ENCODE results near the gene OR5T1. TPM values are rescaled to one million over a fixed set of nuclear protein-coding genes. Genes with fewer than 3 reads are reported as not detected.

OR5T1 gene
- polyA plus RNA-seq (ENCODE audit: insufficient read length), result not detected

DNA sequence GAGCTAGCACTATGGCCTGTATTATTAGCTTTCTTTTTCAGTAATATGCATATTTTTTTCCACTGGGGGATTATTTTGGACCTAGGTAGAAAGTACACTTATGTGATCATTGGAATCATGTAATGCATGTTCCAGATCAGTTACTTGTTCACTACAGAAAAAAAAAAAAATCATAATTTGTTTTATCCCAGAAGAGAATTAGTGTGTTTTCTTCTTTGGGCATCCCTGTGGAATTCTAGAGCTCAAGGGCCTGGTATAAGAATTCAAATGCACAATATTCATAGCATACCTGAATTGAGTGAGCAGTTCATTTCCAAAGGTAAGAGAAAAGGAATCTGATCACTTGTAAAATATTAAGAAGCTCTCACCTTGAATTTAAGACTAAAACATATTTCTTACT is at the start of gene OR5T1:
TSS of gene OR5T1 (plus strand) at position 301 of the 400 bp plus-strand sequence. CDS start 1,485 bp downstream, outside the sequence.
- no peak for DNase-seq

- DNase-seq, result no peak
Measured at GRCh38 chr11:56234155-56234554, 39.8 kb upstream of the OR5T1 start, which contains the start of gene OR5T2. Gene OR5T2 (minus strand): TSS chr11:56234255. CDS start chr11:56233062, 1,193 bp downstream.

GRCh38 chr11:56251954-56252353 is 22.0 kb upstream of the OR5T1 start, which contains the start of gene OR5T3:
Gene OR5T3 (plus strand): TSS chr11:56252254. CDS start chr11:56252254, 0 bp downstream.
- DNase-seq, result no peak

- DNase-seq, result no peak
Measured at GRCh38 chr11:56271092-56271491, 2.9 kb upstream of the OR5T1 start.

- DNase-seq, result no peak
Measured at GRCh38 chr11:56292154-56292553, 18.2 kb downstream of the OR5T1 start, which contains the start of gene OR8H1. Gene OR8H1 (minus strand): TSS chr11:56292254. CDS start chr11:56291062, 1,192 bp downstream.

GRCh38 chr11:56296898-56297297 is 22.9 kb downstream of the OR5T1 start:
- DNase-seq, result no peak

DNA sequence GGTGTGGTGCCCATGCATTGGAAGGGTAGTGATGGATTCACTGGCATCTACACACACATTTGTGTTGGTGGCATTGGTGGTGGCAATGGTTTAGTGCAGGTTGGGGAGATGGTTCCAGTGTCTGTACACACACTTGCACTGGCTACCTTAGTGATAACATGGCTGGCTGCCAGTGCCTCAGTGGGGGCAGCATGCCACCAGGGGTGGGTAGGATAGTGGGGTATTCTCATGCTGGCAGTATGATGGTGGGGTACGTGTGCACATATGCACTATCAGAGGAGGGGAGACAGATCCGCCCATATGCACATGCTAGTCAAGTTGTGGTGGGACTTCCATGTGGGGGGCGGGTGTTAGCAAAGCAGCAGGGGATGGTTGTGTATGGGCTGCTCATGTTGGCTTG is 33.9 kb downstream of the OR5T1 start:
- no peak for DNase-seq

DNA sequence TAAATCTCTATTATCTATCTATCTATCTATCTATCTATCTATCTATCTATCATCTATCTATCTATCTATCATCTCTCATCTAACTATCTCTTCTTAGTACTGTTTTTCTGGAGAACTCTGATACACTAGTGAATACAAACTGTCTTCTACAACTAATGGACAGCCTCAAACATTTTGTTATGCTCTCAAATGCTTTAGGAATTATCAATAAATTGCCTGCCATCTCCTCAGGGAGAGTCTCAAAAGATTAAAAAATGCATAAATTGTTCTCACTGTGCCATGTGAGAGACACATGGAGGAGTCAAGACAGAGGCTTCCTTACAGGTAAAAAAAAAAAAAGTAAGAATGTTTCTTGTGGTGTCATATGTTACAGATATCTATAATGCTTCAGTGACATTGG is 40.9 kb downstream of the OR5T1 start, which contains the start of gene OR8K3:
TSS of gene OR8K3 (plus strand) at position 301 of the 400 bp plus-strand sequence. CDS start 3,163 bp downstream, outside the sequence.
- no peak for DNase-seq

Other genes with a start within 250 kb of the OR5T1 start
- not detected for gene OR5AS1, start 246.5 kb upstream of the OR5T1 start, polyA plus RNA-seq (ENCODE audit: insufficient read length)
- gene OR8I2, start 180.8 kb upstream of the OR5T1 start, polyA plus RNA-seq (ENCODE audit: insufficient read length), result not detected
- gene OR8H2, start 170.5 kb upstream of the OR5T1 start, polyA plus RNA-seq (ENCODE audit: insufficient read length), result not detected
- not detected for gene OR8H3, start 151.8 kb upstream of the OR5T1 start, polyA plus RNA-seq (ENCODE audit: insufficient read length)
- gene OR8J3, start 134.0 kb upstream of the OR5T1 start, polyA plus RNA-seq (ENCODE audit: insufficient read length), result not detected
- not detected for gene OR8K5, start 113.8 kb upstream of the OR5T1 start, polyA plus RNA-seq (ENCODE audit: insufficient read length)
- not detected for gene OR5J2, start 97.5 kb upstream of the OR5T1 start, polyA plus RNA-seq (ENCODE audit: insufficient read length)
- gene OR5T2, start 39.9 kb upstream of the OR5T1 start, polyA plus RNA-seq (ENCODE audit: insufficient read length), result not detected
- gene OR5T3, start 21.9 kb upstream of the OR5T1 start, polyA plus RNA-seq (ENCODE audit: insufficient read length), result not detected
- gene OR8H1, start 18.1 kb downstream of the OR5T1 start, polyA plus RNA-seq (ENCODE audit: insufficient read length), result not detected
- gene OR8K3, start 41.0 kb downstream of the OR5T1 start, polyA plus RNA-seq (ENCODE audit: insufficient read length), result not detected
- gene OR8K1, start 71.9 kb downstream of the OR5T1 start, polyA plus RNA-seq (ENCODE audit: insufficient read length), result not detected
- not detected for gene OR8J1, start 80.1 kb downstream of the OR5T1 start, polyA plus RNA-seq (ENCODE audit: insufficient read length)
- not detected for gene OR8U1, start 101.5 kb downstream of the OR5T1 start, polyA plus RNA-seq (ENCODE audit: insufficient read length)
- not detected for gene OR5AL1, start 138.5 kb downstream of the OR5T1 start, polyA plus RNA-seq (ENCODE audit: insufficient read length)
- gene OR5M3, start 199.2 kb downstream of the OR5T1 start, polyA plus RNA-seq (ENCODE audit: insufficient read length), result not detected
- gene OR5M8, start 217.2 kb downstream of the OR5T1 start, polyA plus RNA-seq (ENCODE audit: insufficient read length), result not detected